Measurements from ENCODE around the gene TP53I11.

GRCh38 chr11:44923115-44923514 is 27.6 kb downstream of the TP53I11 start:
- no peak for TF ChIP-seq CTCF (IDR thresholded peaks at IDR 0.05; ENCODE audit: insufficient read depth, low read length, poor library complexity, severe bottlenecking)
- no peak for TF ChIP-seq EZH2phosphoT487 (conservative IDR thresholded peaks at IDR 0.05; ENCODE audit: low read length)
